Stimulated activated CD4-positive, alpha-beta T cell treated with anti-CD3 and anti-CD28 coated beads, Interleukin-2, amount 100 ng/mL, for 24 hours (primary cell): Measurements from ENCODE around the gene PACSIN1.

ENCODE experiments used
- DNase-seq, 2 donors: peaks; one replicate each; pipeline ENCODE4 v3.0.0-alpha.2; 2020

The PACSIN1 gene

DNA sequence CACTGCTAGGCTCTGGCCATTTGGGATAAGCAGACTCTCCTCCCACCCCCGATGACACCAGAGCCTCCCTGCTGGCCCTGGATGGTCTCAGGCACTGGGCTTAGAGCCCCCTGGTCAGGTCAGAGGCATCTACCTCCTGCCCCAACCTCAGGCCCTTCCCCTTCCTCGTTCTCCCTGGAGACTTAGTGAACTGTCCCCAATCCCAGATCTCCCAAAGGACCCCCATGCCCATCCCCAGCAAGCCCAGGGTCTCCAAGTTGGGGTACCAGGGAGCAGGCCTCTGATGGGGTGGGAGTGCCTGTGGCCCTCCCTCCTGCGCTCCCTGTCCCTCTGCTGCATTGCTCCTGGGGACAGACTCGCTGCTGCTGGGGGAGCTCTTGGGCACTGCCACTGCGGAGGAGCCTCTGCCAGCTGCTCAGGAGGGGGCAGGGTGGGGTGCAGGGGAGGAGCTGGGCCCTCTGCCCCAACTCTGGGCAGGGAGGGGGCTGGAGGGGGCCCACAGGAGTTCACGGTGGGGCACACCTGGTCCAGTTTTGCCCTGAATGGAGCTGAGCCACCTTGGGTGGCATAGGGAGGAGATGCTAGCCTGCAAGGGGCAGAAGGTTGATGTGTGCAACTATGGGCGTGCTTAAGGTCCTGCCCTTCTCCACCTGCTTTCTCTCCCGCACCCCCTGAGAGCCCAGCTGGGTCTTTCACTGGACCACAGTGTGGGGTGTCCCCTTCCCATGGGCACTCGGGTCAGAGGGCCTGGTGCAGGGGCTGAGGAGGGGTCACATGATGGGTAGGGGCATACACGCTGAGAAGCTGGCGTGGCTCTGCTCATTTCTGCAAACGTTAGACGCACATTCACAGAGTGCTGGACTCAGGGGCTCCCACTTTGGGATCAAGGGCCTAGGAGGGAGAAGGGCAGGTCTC, 49.9 kb downstream of the PACSIN1 start:
- no peak for DNase-seq

DNA sequence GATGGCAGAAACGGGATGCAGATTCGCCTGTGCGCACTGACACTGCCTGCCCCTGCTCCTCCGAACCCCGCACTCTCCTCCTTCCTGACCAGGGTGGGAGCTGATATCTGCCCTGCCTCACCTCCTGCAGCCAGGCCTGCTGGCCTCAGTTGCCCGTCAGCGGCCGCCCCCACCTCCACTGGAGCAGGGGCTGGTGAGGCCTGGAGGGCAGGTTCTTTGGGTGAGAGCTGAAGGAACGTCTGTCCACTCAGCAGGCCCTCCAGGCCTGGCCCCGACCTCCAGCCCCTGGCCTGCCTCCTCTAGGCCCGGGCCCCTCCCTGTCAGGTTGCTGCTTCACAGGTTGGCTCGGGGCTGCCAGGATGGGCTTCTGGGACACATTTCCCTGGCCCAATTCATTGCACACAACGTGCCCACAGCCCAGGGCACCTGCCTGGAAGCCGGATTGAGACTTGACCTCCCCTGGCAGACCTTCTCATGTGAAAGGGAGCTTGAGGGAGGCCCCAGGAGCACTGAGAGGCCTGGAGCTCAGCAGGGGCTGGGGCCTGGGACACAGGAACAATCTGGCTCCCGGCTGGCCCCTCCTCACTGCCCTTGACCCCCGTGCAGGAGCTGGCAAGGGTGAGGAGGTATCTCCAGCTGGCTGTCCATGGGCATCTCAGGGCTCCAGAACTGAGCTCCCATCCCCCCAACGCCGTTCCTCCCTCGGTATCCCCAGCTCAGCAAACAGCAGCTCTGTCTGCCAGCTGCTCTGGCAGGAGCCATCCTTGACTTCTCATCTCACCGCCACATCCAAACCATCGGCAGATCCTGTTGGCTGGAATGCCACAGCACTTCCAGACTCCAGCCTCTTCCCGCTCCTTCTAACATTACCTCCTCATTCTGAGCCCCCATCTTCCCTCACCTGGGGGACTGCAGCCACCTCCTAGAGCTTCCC, 50.8 kb downstream of the PACSIN1 start:
- no peak for DNase-seq

DNA sequence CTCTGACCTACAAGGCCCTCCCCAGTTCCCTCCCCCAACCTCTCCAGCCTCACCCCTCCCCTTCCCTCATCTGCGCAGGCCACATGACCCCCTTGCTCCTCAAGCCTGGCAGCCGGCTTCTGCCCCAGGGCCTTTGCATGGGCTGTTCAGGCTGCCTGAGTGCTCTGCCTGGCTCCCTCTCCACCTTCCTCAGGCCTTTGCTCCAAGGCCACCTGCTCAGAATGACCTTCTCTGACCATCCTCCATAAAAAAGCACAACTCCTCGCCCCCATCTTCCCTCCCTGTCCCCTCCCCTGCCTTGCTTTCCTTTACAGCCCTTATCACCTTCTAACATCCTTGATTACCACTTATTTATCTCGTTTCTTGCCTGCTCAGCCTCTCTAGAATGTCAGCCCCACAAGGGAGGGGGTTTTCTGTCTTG, 51.6 kb downstream of the PACSIN1 start:
- DNase-seq, result no peak

DNA sequence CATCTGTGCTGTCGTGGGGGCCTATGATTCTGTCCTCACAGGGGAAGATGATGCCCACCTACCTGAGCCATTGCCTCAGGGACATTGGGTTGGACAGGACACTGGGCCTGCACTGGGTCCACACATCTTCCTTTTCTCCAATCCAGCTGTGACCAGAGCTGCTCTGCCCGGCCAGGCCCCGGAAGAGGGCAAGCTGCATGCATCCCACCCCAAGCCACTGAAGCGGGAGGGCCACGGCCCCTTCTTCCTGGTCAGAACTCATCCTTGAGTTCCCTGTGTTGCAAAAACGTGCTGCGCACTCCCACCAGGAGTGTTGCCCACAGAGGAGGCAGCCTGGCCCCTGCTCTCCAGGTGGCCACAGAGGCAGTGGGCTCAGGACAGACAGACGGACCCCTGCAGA, 52.1 kb downstream of the PACSIN1 start:
- DNase-seq, result no peak

DNA sequence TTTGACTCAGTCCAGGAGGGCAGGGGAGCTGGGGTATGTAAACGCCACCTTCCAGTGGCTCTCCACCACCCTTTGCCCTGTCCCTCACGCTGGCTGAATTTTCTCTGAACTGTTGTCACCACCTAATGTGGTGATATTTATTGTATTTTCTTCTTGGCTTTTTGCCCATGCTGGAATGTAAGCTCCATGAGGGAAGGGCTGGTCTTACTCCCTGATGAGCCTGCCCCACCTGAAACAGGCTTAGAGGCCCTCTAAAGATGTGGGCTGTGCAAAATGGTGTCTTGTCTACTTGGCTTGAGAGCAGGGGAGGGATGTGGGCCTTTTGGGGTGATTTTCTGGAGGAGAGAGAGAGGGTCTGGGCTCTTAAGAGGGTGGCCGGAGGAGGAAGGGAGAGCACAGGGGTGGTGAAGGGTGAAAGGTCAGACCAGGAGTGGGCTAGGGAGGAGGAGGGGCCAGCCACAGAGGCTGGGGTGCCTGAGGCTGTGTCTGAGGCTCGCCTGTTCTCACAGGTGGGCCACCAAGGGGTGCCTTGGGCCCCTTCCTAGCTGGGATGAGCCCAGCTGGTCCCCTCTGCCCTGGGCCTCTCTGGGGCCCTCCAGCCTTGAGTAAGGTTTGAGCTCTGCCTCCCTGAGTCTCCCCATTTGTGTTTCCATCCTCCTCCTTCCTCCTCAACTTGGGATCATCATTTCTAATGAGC, 52.9 kb downstream of the PACSIN1 start:
- no peak for DNase-seq

DNA sequence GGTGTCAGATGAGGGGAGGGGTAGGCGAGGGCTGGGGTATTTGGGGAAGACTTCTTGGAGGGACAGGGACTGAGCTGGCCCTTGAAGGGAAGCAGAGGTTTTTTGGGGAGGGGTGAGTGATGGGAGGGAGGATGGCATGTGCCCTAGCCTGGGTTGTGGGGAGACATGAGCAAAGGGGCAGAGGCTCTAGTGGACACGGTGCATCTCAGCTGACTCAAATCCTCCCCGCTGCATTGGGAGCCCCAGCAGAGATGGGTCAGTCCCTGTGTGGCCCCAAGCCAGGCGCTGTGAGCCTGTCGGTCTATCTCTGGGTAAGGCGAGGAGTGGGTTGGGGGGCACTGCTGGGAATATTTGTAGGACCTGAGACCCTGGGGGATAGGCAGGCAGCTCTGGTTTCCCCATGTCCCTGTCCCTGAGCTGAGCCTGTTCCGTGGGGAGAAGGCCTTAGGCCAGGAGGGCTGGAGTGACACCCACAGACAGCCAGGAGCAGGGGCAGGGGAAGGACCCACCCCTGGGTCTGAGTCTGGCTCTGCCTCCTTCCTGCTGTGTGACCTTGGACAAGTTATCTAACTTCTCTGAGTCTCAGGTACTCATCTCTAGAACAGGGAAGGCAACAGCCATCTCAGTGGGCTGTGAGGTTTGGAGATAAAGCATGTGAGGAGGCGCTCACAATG, 54.2 kb downstream of the PACSIN1 start:
- no peak for DNase-seq

DNA sequence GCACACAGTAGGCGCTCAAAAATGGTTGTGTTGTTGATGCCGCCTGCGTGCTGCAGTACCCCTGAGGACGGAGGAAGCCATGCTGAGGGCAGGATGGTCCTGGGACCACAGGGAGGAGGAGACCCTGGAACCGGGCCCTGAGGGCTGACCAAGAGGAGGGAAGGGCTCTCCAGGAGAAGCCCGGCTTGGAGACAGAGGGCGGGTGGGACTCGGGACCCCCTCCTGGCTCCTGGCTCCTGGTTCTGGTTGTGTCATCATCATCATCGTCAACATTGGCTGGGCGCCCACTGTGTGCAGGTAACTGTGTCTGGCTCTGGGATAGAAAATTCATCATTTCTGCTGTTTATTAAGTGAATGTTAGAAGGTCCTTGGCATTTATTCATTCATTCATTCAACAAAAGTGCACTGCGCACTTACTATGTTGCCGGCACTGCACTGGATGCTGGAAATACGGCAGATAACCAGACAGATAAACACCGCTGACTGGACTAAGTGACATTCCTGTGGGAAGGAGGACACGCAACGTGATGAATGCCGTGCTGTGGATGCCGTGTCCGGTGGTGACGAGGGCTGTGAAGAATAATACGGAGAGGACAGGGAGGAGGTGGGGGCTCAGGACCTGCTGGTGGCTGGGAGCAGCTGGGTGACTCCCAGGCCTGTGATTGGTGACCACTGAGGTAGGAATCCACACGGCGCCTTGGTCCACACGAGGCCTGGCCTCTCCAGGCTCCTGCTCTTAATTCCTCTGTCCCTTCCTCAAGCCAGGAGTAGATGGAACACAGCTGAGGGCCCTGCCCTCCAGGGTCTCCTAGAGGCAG, 55.0 kb downstream of the PACSIN1 start:
- no peak for DNase-seq

DNA sequence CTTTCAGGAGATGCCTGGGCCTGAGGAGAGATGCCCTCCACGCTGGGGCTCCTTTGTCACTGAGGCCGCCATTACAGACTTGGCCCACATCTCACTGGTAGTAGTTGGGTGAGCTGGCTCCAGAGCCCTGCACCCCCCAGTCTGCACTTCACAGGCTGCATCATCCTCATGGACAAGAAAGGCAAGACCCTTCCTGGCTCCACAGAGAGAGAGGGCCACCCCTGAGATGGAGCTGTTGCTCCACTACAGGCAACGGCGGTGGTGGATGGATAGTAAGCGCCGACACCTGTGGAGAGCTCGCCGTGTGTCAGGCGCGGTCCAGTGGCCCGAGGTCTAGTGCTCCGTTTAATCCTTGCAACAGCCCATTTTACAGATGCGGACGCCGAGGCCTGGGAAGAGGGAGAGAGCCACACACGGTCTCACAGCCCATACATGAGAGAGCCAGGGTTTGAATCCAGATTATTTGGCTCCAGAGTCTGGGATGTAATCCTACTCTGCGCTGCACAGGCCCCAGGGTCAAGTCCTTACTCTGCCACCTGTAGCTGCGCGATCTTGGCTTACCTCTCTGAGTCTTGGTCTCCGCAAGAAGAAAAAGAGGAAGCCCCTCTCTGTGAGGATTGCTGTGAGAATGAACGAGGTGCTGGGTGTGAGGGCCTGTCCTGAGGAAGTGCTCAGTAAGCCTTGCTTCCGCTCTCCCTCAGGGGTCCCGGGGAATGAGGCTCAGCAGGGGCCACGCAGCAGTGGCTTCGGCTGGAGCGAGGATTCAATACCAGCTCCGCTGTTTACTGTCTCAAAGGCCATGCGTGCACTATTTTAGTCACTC, 55.8 kb downstream of the PACSIN1 start:
- DNase-seq, result no peak

DNA sequence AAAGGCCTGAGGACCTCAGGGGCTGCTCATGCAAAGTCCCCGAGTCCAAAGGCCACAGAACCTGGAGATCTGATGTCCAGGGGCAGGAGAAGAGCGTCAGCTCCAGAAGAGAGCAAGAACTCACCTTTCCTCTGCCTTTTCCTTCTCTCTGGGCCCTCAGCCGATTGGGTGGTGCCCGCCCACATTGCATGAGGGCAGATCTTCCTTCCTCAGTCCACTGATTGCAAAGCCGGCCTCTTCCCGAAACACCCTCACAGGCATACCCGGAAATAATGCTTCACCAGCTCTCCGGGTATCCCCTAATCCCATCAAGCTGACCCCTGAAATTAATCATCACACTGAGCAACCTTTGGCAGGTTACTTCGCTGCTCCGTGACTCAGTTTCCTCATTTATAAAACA, 56.9 kb downstream of the PACSIN1 start:
- no peak for DNase-seq

DNA sequence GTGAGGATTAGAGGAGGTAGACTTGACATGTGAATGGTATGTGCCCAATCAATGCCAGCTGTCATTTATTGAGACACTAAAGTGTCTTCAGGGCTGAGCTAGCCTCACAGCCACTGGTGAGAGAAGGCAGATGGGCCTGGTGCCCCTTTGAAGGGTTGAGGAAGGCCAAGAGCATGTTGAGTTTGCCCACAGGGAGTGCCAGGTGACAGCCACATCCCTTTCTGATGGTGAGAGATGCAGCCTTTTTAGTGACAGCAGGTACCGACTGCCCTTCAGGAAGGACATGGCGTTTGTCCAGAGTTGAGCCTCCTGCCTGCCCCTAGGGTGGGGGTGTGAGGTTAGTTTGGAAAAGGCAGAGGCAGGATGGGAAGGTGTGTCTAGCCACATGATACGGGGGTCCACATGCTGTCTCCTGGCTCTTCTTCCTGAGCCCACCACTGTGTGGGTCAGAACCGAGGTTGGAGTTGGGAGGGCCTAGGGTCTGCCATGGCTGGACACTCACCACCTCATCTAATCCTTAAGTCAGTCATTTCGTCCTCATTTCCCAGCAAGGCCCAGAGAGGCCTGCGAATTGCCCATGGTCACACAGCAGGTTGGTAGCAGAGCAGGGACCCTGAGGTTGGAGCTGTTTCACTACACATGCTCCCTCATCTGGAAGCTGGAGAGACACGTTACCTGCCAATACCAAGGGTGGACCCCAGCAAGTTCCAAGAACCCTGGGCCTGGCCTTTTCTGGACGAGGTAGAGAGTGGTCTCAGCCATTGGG, 57.7 kb downstream of the PACSIN1 start:
- DNase-seq, result no peak

DNA sequence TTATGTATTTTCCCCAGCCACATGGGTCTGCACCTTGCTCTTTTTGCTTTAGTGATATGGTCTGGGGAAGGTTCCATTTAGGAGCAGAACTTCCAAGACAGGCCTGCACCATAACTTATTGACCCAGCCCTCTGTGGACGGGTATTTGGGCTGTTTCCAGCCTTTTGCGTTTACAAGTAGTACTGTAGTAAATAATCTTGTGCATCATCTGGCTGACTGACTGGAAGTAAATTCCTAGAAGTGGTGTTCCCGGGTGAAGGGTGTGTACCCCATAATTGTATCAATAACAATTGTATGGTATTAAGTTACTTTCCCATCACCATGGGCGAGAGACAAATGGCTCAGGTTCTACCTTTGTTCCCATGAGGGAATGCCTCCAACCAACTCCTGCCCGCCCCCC, 58.6 kb downstream of the PACSIN1 start:
- DNase-seq, result no peak

DNA sequence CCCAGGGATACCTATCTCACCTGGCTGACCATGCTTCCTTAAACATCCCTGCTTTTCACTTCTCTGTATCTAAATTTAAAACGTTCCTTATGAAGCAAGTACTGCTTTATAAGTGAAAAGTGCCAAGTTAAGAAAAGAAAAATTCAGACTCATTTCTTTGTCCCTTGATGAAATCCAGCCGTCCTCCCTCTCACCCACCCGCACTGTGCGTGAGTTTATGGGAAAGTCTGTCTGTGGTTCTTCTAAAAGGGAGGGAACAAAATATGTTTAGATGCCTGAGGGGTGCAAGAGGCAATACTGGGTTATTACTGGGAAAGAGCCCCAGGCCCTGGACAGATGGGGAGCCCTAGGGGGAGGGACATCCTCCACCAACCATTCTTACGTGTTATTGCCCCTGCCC, 59.1 kb downstream of the PACSIN1 start:
- no peak for DNase-seq

DNA sequence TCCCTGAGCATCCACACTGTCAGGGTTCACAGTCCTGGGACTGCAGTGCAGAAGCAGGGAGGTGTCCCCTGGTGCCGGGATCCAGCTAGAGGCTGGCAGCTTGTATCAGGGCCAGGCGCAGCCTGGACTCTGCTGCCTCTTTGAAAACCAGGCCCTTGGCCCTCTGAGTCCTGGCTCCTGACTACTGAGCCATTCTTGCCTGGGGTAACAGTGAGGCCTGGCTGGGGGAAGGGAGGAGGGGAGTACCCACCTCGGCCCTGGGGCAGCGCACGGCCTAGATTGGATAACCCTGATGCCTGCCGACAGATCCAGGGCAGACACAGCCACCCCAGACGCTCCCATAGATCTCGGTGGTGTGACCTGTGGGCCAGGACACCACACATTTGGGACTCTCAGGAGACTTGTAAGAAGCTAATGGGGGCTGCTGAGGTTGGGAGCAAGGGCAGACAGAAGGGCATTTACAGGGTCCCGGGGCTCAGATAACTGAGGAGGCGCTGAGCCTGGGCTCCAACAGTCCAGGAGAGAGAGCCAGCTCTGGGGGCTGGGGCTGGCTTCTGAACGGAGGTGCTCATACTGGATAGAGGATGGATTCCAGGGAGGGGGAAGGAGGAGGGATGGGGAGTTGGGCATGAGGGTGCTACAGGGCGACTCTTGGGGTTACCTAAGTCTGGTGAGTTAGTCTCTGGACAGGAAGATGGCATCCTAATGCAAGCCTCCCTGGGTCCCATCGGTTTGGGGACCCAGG, 59.7 kb downstream of the PACSIN1 start:
- DNase-seq, result no peak

DNA sequence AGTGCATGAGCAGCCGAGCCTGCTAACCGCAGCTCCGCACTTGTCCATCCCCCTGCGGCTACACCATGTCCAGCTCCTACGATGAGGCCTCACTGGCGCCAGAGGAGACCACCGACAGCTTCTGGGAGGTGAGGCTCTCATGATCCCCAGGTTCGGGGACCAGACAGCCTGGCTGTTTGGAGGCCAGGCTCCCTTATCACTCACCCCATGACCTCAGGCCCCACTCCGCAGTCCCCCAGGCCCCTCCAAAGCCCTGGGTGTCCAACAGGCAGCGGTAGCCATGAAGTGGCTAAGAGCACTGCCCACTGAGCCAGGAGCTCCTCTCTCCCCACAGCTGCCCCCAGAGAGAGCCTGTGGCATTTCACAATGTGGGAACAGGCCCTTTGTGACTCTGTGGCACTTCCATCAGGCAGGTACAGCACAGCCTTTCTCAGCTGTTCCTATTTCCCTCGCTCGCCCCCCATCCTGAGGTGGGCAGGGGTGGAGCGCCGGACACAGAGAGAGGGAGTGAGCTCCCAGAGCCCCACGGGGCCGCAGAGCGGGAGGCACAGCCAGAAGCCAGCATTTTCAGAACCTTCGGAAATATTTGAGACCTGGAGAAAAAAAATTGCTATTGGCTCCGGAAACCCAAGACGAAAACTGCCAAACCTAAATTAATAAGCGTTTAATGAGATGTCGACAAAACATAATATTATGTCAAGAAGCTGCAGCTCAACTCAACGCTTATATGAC, 60.5 kb downstream of the PACSIN1 start:
- DNase-seq, result no peak

DNA sequence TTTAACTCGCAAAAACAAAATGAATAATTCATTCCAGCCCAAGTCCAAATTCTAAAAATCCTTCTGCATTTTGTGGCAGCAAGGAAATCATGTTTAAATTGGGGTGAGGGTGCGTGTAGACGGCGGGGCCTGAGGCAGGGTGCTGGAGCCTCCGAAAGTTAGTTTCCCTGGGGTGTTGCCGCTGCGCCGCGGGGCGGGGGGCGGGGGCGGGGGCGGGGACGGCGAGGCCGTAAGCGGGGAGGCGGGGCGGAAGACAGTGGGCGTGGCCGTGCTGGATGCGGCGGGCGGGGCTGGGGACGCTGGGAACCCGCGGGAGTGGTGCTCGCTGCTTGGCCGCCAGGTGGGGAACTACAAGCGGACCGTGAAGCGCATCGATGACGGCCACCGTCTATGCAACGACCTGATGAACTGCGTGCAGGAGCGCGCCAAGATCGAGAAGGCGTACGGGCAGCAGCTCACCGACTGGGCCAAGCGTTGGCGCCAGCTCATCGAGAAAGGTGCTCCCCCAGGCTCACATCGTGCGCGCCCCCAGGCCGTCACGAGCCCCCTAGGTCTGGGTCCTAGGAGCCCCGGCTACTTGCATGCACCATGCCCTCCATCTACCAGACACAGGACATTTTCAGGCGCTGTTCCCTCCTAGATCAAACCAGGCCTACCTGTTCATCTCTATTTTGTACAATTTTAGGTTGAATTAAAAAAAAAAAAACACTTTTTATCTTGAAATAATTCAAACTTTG, 61.3 kb downstream of the PACSIN1 start:
- DNase-seq, result peak; percentile 97 to 99

DNA sequence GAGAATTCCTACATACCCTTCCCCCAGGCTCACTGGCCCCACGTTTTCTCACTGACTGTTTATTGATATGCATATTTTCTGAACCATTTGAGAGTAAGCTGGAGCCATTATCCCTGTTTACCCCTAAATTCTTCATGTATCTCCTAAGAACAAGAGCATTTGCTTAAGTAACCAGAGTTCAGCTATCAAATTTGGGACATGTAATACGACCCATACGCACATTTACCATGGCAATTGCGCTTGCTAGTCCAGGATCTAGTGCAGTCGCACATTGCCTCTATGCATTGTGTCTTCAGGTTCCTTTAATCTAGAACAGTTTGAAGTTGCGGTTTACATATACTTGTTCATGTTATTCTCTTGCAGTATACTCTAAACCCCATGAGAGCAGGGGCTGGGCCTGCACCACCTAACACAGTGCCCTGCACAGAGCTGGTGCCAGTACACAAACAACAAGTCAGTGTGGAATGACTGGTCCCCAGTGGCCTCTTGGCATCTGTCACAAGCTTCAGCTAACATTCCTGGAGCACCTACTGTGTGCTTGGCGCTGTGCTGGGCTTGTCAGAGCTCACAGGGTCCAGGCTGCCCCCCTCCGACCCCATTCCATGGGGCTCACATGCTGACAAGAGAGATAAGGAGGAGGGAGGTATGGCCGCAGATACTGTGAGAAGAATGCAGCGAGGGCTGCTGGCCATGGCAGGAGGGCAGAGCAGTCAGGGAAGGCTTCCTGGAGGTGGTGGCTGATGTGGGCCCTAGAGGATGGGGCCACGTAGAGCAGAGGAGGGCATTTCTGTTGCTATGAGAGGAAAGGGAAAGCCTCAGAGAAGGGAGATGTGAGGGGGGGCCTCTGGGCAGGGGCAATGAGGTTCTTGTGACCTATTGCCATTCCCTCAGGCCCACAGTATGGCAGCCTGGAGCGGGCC, 62.1 kb downstream of the PACSIN1 start:
- DNase-seq, result no peak
